Neural progenitor cell (in vitro differentiated cells): ENCODE measurements around the gene GLI2.

Source experiments
- EZH2 ChIP-seq: fragments of 200-600 bp; sonication (generic); IDR thresholded peaks from 2 replicates; pipeline ENCODE4 v1.6.1; 2017; ENCODE audit warnings: antibody characterized with exemption, mild to moderate bottlenecking, moderate library complexity
- TF ChIP-seq, protein P1 (sequence below): fragments of 200-600 bp; sonication (generic); IDR thresholded peaks from 2 replicates; pipeline ENCODE4 v1.5.1; 2017; ENCODE audit warnings: antibody characterized with exemption, mild to moderate bottlenecking

DNA sequence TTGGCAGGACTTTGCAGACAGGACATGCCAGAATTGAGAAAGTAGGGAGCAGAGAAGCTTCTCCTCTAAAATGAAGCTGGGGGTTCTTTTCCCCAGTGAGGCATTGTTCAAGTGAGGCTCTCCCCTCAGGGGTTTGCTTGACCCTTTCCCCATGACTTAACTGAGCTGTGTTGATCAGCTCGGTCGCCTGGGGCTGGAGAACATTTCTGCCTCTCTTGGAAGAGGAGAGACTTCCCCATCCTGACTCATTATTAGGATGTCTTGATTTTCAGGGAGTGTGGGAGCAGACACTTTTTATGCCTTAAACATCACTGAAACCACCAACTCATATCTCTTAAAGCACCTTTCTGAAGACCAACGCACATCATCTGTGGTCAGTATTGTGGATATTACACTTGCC is 27.9 kb upstream of the GLI2 start:
- TF ChIP-seq, protein P1, sequence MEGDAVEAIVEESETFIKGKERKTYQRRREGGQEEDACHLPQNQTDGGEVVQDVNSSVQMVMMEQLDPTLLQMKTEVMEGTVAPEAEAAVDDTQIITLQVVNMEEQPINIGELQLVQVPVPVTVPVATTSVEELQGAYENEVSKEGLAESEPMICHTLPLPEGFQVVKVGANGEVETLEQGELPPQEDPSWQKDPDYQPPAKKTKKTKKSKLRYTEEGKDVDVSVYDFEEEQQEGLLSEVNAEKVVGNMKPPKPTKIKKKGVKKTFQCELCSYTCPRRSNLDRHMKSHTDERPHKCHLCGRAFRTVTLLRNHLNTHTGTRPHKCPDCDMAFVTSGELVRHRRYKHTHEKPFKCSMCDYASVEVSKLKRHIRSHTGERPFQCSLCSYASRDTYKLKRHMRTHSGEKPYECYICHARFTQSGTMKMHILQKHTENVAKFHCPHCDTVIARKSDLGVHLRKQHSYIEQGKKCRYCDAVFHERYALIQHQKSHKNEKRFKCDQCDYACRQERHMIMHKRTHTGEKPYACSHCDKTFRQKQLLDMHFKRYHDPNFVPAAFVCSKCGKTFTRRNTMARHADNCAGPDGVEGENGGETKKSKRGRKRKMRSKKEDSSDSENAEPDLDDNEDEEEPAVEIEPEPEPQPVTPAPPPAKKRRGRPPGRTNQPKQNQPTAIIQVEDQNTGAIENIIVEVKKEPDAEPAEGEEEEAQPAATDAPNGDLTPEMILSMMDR: no peak
- TF ChIP-seq EZH2: no peak
